Fibroblast of mammary gland (primary cell): ENCODE measurements around the gene ARID1B.

Experiments used
- DNase-seq: peaks from one replicate; pipeline ENCODE4 v3.0.0-alpha.2; 2010; ENCODE audit warnings: low read depth
- H3K4me3 ChIP-seq: 2 replicates; pipeline ENCODE4 v1.5.1; 2011; ENCODE audit warnings: low read depth, mild to moderate bottlenecking, low read length, moderate library complexity; ENCODE audit not compliant: control insufficient read depth
- CTCF ChIP-seq: conservative IDR thresholded peaks from 2 replicates; pipeline ENCODE4 v1.5.1; 2011; ENCODE audit warnings: low read depth, low read length, inconsistent platforms; ENCODE audit not compliant: control insufficient read depth, insufficient read depth

The ARID1B gene

GRCh38 chr6:156865019-156865629 is 87.9 kb downstream of the ARID1B start:
- peak; percentile 35 for DNase-seq

GRCh38 chr6:156866220-156867015 is 89.2 kb downstream of the ARID1B start:
- TF ChIP-seq CTCF = no peak
- no peak overlapping the region for H3K4me3 ChIP-seq

More at GRCh38 chr6:156865019-156865629, 87.9 kb downstream of the ARID1B start:
- no peak overlapping the region for H3K4me3 ChIP-seq
- no peak for TF ChIP-seq CTCF

GRCh38 chr6:156867121-156867520 is 89.9 kb downstream of the ARID1B start:
- H3K4me3 ChIP-seq = no peak overlapping the region
- no peak for TF ChIP-seq CTCF

More at GRCh38 chr6:156866220-156867015, 89.2 kb downstream of the ARID1B start:
- DNase-seq = peak; percentile 46

GRCh38 chr6:156868385-156868784 is 91.2 kb downstream of the ARID1B start:
- no peak for TF ChIP-seq CTCF
- DNase-seq = no peak
- no peak overlapping the region for H3K4me3 ChIP-seq

More at GRCh38 chr6:156867121-156867520, 89.9 kb downstream of the ARID1B start:
- no peak for DNase-seq

- DNase-seq = no peak
- no peak overlapping the region for H3K4me3 ChIP-seq
- no peak for TF ChIP-seq CTCF
These were observed 92.8 kb downstream of the ARID1B start for GRCh38 chr6:156869980-156870398.

- TF ChIP-seq CTCF = no peak
- H3K4me3 ChIP-seq = no peak overlapping the region
- no peak for DNase-seq
These were observed 93.9 kb downstream of the ARID1B start for GRCh38 chr6:156870924-156871539.
